Measurements from ENCODE around the gene MEF2D.

- TF ChIP-seq, protein P1, sequence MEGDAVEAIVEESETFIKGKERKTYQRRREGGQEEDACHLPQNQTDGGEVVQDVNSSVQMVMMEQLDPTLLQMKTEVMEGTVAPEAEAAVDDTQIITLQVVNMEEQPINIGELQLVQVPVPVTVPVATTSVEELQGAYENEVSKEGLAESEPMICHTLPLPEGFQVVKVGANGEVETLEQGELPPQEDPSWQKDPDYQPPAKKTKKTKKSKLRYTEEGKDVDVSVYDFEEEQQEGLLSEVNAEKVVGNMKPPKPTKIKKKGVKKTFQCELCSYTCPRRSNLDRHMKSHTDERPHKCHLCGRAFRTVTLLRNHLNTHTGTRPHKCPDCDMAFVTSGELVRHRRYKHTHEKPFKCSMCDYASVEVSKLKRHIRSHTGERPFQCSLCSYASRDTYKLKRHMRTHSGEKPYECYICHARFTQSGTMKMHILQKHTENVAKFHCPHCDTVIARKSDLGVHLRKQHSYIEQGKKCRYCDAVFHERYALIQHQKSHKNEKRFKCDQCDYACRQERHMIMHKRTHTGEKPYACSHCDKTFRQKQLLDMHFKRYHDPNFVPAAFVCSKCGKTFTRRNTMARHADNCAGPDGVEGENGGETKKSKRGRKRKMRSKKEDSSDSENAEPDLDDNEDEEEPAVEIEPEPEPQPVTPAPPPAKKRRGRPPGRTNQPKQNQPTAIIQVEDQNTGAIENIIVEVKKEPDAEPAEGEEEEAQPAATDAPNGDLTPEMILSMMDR (IDR thresholded peaks at IDR 0.05; ENCODE audit: low read depth, low read length, poor library complexity, severe bottlenecking), result no peak
- TF ChIP-seq EZH2phosphoT487 (IDR thresholded peaks at IDR 0.05; ENCODE audit: borderline replicate concordance, low read length), result no peak
These were observed 10.7 kb downstream of the MEF2D start for GRCh38 chr1:156489935-156490293.

All from DOHH2 (cell line).